Right cardiac atrium (tissue), 5 donors: ENCODE data around the gene SEPTIN7. TPM values are rescaled to one million over a fixed set of nuclear protein-coding genes. Genes with fewer than 3 reads are reported as not detected.
"Not testable (repeated sequence)": the region's sequence is repeated elsewhere in the genome, so short reads cannot be mapped to it uniquely, and the experiment has no call there.

ENCODE experiments used
- ATAC-seq, 2 donors: fragments of 200-7000 bp; cut with Tn5 transposase; one replicate each; pipeline versions ENCODE4 v1.8.0 to v1.9.1; 2020; ENCODE audit warnings: moderate library complexity in 2 of 2, mild to moderate bottlenecking in 1 of 2
- DNase-seq, 3 donors: peaks; one replicate each; pipeline ENCODE4 v3.0.0-alpha.2; 2020
- H3K27ac ChIP-seq: one replicate; pipeline ENCODE4 v1.5.1; 2013; ENCODE audit warnings: mild to moderate bottlenecking, low read length, control low read depth, moderate library complexity
- H3K27me3 ChIP-seq: one replicate; pipeline ENCODE4 v1.6.1; 2013; ENCODE audit not compliant: control insufficient read depth, insufficient read depth
- H3K4me1 ChIP-seq: one replicate; pipeline ENCODE4 v1.6.1; 2013; ENCODE audit warnings: low read length; ENCODE audit not compliant: control insufficient read depth, insufficient read depth
- H3K4me3 ChIP-seq: one replicate; pipeline ENCODE4 v1.5.1; 2013; ENCODE audit warnings: low read length, control low read depth
- H3K9me3 ChIP-seq: one replicate; pipeline ENCODE4 v1.6.1; 2013; ENCODE audit warnings: low read length; ENCODE audit not compliant: control insufficient read depth
- WGBS: extraction: QIAGEN DNeasy Blood & Tissue Kit; methylation state at CpG from one replicate; pipeline ENCODE4 v1.1.7; 2013; 5-methylcytosine and 5-hydroxymethylcytosine counted together
- intact Hi-C, 4 donors: fragments of 100-400 bp; cut with DNase I; formaldehyde crosslinking; loops; one replicate each; pipeline versions ENCODE4 v1.11.0 to v1.14.0; 2022 to 2023
- long read RNA-seq, 4 donors: library from polyadenylated mRNA; unstranded; transcript quantifications; one replicate each; pipeline ENCODE4 v2.0.0, GENCODE V29; 2020 to 2021
- polyA plus RNA-seq: library from polyadenylated mRNA; stranded (reverse); fragments of 200-250 nt; gene quantifications from one replicate; pipeline ENCODE4 v1.2.3, GENCODE V29; 2013
- total RNA-seq, 4 donors: library from RNA; stranded (reverse); fragmentation: NEBNext Ultra II Directional; extraction: Animal tissue kit (Norgen Biotek cat#: 25700); gene quantifications; one replicate each; pipeline ENCODE4 v1.2.1, GENCODE V29; 2021
- donor health status: healthy with polysubstance abuse.
- donor health status: DM: no; HTN: yes; CAD: no.
- donor health status: DM: no; HTN: no; CAD: no.
- donor health status: DM: no; HTN: yes; CAD: no; lungs with severe emphysema.
- donor health status: DM: yes; HTN: yes; CAD: no.

Gene SEPTIN7
- total RNA-seq (100 to 1,000 TPM; 198 to 225 (median 212) TPM), polyA plus RNA-seq (189 TPM)
- long read RNA-seq, donor 1, full-length matches to known transcripts, result 190 of 248 reads
- long read RNA-seq, donor 1, partial matches to known transcripts, result 23 of 248 reads
- long read RNA-seq, donor 1, other reads (novel, unspliced or antisense), result 35 of 248 reads
- long read RNA-seq, donor 2, full-length matches to known transcripts, result 62 of 77 reads
- long read RNA-seq, donor 2, partial matches to known transcripts, result 2 of 77 reads
- long read RNA-seq, donor 2, other reads (novel, unspliced or antisense), result 13 of 77 reads
- long read RNA-seq, donor 3, full-length matches to known transcripts, result 229 of 310 reads
- long read RNA-seq, donor 3, partial matches to known transcripts, result 36 of 310 reads
- long read RNA-seq, donor 3, other reads (novel, unspliced or antisense), result 45 of 310 reads
- long read RNA-seq, donor 4, full-length matches to known transcripts, result 85 of 109 reads
- long read RNA-seq, donor 4, partial matches to known transcripts, result 5 of 109 reads
- long read RNA-seq, donor 4, other reads (novel, unspliced or antisense), result 19 of 109 reads

DNA sequence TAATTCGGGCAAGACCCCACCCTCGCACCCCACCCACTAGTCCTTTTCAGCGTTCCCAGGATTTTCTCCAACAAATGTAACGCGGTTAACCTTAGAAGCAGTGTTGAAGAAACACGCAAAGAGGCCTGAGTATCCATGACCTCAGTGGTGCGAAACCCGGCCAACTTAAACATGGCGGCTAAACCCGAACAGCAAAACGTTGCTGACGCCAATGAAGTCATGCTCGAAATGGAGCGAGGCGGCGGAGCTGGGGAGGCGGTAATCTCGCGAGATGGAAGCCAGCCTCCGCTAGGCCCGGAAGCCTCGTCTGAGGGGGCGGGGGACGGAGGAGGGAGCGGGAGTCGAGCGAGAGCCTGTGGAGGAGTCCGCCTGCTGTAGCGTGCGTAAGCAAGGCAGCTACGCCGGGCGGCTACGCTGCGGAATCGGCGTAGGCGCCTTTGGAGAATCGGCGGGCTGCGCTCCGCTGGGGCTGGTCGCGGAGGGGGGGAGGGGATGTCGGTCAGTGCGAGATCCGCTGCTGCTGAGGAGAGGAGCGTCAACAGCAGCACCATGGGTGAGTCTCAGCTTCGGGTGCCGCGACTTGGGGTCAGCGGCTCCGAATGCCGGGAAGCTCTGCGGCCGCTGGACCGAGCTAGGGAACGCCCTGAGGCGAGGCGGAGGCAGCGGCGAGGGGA, at the start of gene SEPTIN7:
SEPTIN7 (plus strand) TSS at position 340 of the 674 bp plus-strand sequence; CDS start at position 493, 153 bp downstream.
- peak; percentile 99 for ATAC-seq
- H3K27ac ChIP-seq, result peak within 1 kb of the TSS; percentile 89
- DNase-seq, result peak; percentile 100
- H3K4me1 ChIP-seq, result peaks cover 6% of the 10 kb centered on the region
- under 1% methylated on average over 62 of the region's 62 CpGs for WGBS
- H3K4me3 ChIP-seq, result peak within 1 kb of the TSS; percentile 84
- no peaks in the 10 kb centered on the region for H3K27me3 ChIP-seq
- intact Hi-C loops, result loop anchor here (5.0 to 10.0 kb wide), 6 partner anchors 39 to 104 kb away; no protein-coding TSS in a partner anchor
- no peaks in the 10 kb centered on the region for H3K9me3 ChIP-seq

DNA sequence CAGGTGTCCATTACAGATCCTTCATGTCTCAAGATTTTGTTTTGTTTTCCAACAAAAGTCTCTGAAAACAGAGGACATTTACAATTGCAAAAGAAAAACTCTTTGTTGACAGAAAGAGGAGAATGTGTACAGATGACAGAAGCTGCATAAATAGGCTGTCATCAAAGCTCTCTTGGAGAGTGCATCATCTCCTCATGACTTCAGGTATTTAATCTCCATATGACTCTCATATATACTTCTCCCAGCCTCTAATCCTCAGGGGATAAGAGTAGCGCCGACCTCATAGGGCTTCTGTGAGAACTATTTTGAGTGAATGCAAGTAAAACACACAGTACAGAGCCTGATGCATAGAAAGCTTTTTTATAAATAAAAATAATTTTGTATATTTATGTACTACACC, 48.1 kb upstream of the SEPTIN7 start:
- Histone ChIP-seq H3K4me1 (peaks cover 7% of the 10 kb centered on the region), H3K9me3 (no peaks in the 10 kb centered on the region), H3K27ac (no peak overlapping the region), H3K27me3 (no peaks in the 10 kb centered on the region), H3K4me3 (no peak overlapping the region)
- no peak for ATAC-seq
- no peak for DNase-seq
- intact Hi-C loops, result no loop called here
- 78% methylated on average over 2 of the region's 2 CpGs for WGBS

DNA sequence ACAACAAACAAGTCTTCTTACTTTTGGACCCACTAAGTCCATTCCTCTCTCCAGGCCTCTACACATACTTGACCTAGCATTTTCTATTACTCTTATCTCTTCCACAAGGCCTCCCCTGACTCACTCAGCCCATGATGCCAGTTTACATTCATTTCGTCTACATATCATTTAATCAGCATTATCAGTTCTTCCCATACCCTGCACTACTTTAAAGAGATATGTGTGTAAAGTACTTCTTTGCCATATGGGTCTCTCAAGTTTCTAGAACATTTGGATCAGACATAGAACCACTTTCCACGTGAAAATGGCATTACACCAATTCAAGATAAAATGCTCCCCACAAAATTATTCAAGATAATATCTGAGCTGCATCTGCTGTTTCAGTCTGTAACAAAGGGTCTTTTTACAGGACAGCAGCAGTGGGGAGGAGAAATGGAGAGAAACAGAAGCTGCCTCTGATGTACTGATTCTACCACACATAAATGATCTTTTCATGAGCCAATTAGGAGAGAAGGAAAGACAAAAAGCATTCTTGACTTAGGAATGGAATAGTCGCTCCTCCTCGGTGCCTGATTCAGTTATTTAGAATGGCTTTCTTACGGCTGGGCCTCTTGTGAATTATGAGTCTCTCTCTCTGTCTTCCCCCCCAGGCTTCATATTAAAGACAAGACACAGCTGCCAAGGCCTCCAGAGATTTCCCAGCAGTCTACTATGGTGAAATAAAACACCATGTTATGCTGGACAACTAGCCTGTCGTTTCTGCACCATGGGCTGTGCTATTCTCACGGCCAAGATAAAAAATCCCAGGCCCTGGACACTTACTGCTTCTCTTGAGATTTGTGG, 46.9 kb upstream of the SEPTIN7 start:
- 46% methylated on average over 7 of the region's 7 CpGs for WGBS
- Histone ChIP-seq H3K4me3 (no peak overlapping the region), H3K27ac (no peak overlapping the region), H3K9me3 (no peaks in the 10 kb centered on the region), H3K27me3 (no peaks in the 10 kb centered on the region), H3K4me1 (peaks cover 7% of the 10 kb centered on the region)
- ATAC-seq (peak; percentile 87 to 90), DNase-seq (peak; percentile 71 to 83 (median 74))
- intact Hi-C loops, result no loop called here

DNA sequence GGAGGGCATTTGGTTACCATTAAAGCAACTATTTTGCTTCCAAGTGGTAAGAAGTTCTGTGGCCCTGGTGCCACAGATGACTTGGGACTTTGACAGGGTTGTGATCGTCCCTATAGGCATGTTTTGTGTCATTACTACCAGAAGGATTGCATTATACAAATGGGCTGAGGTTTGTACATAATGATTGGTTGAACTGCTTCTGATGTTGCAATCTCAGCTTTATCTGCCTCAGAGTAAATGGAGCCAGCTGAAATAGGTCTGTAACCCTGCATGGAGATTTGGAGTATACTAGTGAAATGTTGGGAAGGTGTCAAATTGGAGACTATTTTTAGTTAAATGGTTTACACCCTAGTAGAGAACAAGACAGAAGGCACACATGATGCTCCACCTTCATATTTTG, 46.1 kb upstream of the SEPTIN7 start:
- WGBS, result 30% methylated on average over 1 of the region's 1 CpG
- DNase-seq (no peak), ATAC-seq (peak; percentile 83 to 89)
- H3K4me1 ChIP-seq, result peaks cover 3% of the 10 kb centered on the region
- no peak overlapping the region for H3K4me3 ChIP-seq
- H3K27me3 ChIP-seq, result no peaks in the 10 kb centered on the region
- intact Hi-C loops, result no loop called here
- H3K9me3 ChIP-seq, result no peaks in the 10 kb centered on the region
- peak overlapping the region; percentile 51 for H3K27ac ChIP-seq

DNA sequence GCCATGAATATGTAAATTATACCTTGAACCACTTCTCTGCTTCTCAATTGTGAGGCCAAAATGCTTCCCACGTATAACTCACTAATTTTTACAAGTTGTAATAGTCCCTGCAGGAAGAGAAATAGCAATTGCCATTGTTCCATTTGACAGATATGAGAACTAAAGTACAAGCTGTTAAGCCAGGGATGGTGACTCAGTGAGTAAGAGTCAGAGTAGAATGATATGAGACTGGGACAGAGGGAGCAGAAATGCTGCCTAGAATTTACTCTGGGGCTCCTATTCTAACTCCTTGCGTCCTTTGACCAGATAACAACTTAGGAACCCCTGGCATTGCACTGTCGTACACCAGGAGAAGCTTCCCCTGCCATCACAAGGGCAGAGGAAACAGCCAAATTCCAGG, 45.1 kb upstream of the SEPTIN7 start:
- Histone ChIP-seq H3K27me3 (no peaks in the 10 kb centered on the region), H3K9me3 (no peaks in the 10 kb centered on the region), H3K4me1 (peaks cover 3% of the 10 kb centered on the region), H3K27ac (peak overlapping the region; percentile 1), H3K4me3 (no peak overlapping the region)
- WGBS, result 70% methylated on average over 3 of the region's 3 CpGs
- peak; percentile 55 to 72 for ATAC-seq
- DNase-seq, result no peak
- intact Hi-C loops, result no loop called here

DNA sequence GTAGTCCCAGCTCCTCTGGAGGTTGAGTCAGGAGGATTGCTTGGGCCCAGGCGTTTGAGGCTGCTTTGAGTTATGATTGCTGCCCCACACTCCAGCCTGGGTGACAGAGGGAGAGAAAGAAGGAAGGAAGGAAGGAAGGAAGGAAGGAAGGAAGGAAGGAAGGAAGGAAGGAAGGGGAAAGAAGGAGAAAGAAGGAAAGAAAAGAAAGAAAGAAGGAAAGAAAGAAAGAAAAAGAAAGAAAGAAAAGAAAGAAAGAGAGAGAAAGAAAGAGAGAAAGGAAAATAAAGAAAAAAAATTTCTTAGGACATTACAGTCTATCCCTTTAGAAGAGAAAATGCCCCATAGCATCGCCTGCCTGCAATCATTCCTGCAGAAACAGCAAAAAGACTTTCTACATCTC, 44.4 kb upstream of the SEPTIN7 start:
- H3K9me3 ChIP-seq, H3K27ac ChIP-seq, H3K27me3 ChIP-seq, H3K4me3 ChIP-seq, ATAC-seq, H3K4me1 ChIP-seq, DNase-seq, intact Hi-C loops: not testable (repeated sequence)
- WGBS, result 74% methylated on average over 2 of the region's 2 CpGs

DNA sequence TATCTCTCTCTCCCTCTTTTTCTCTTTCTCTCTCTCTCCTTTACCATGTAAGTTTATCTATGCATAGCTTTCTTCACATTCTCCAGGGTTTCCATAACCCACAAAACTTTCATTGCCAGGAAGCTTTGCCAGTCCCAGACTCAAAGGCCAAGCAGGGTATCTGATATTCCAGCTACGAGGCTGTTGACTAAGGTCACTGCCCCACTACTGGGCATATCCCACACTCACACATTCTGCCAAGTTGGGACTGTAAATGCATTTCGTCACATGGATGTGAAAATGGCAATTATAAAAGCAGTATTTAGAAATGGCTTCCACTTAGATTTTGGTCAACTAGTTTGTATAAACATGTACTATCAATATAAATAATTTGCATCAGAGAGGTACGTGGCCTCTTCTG, 43.3 kb upstream of the SEPTIN7 start:
- intact Hi-C loops, result no loop called here
- Histone ChIP-seq H3K4me1 (peaks cover 3% of the 10 kb centered on the region), H3K27me3 (no peaks in the 10 kb centered on the region), H3K9me3 (no peaks in the 10 kb centered on the region), H3K27ac (no peak overlapping the region), H3K4me3 (no peak overlapping the region)
- ATAC-seq (no peak), DNase-seq (no peak)
- WGBS, result 59% methylated on average over 3 of the region's 3 CpGs

DNA sequence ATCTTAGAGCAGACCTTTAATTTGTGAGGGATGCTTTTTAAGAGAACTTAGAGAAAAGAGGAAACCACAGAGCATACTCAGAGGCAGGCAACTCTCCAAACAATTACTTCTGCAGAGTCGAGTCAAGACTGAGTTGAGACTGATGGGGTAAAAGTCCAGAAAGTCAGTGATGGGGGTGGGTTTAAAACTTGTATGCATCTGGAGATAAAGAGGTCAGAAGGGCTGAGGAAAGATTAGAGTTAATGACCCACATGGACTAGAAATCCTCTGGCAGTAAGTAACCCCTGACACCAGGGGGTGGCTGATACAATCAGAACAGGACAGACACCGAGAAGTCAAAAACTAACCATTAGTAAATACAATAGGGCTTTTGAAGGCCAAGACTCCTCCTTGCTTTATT, 42.4 kb upstream of the SEPTIN7 start:
- 31% methylated on average over 2 of the region's 2 CpGs for WGBS
- no peak overlapping the region for H3K27ac ChIP-seq
- H3K4me1 ChIP-seq, result peaks cover 3% of the 10 kb centered on the region
- no peak for DNase-seq
- ATAC-seq, result no peak
- H3K27me3 ChIP-seq, result no peaks in the 10 kb centered on the region
- intact Hi-C loops, result no loop called here
- no peak overlapping the region for H3K4me3 ChIP-seq
- no peaks in the 10 kb centered on the region for H3K9me3 ChIP-seq

DNA sequence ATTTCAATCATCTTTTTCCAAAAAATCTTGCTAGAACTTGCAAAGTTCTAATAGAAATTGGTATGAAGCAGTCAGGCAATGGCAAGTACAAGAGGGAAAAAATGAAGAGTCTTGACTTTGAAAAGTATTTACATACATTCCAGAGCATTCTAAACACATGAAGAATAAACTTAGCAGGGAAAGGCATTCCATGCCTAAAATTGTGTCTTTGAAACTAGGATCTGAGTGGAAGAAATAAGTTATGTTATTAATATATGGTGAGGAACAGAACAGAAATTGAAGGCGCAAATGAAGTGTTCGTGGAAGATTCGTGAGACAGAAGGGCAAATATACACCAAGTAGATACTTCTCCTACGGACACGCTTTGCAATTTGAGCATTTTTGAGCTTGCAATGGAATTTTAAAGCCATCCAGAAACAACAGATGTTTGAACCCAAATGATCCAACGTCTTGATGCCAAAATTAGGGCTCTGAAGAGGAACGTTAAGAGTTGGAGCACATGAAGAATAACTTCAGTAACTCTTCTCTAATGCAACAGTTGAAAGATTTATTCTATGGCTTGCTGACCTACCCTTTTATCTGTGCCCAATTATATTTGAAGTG, 40.6 kb upstream of the SEPTIN7 start:
- H3K4me1 ChIP-seq, result no peaks in the 10 kb centered on the region

More for the DNA sequence above, 40.6 kb upstream of the SEPTIN7 start:
- Histone ChIP-seq H3K4me3 (no peak overlapping the region), H3K27ac (no peak overlapping the region), H3K9me3 (no peaks in the 10 kb centered on the region), H3K27me3 (no peaks in the 10 kb centered on the region)
- DNase-seq (no peak), ATAC-seq (no peak)
- WGBS, result 61% methylated on average over 7 of the region's 7 CpGs
- intact Hi-C loops, result loop anchor here in 1 of 4 donors (5.0 kb wide), 1 partner anchor 42 kb away; the partner anchor contains the start of gene SEPTIN7
